GM21737 (cell line): Measurements from ENCODE around the gene CHD5.

Source experiments
- ATAC-seq: cut with Tn5 transposase; IDR thresholded peaks from one replicate; pipeline ENCODE4 v1.9.1; 2021; ENCODE audit warnings: mild to moderate bottlenecking, moderate library complexity; ENCODE audit not compliant: unreplicated experiment

Gene CHD5

DNA sequence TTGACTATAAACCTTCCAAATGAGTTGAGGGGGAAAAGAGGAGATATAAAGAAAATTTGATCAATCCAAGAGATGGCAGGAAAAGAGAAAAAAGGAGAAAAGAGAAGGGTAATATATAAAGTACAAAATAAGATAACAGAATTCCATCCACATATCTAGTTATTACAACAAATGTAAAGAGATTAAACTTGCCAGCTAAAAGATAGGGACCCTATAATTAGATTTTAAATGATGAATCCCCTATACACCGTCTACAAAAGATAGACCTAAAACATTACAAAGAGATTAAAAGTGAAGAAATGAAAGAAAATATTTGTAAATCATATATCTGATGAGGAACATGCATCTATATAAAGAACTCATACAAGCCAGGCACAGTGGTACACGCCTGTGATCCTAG is 63.1 kb downstream of the CHD5 start:
- ATAC-seq: no peak

DNA sequence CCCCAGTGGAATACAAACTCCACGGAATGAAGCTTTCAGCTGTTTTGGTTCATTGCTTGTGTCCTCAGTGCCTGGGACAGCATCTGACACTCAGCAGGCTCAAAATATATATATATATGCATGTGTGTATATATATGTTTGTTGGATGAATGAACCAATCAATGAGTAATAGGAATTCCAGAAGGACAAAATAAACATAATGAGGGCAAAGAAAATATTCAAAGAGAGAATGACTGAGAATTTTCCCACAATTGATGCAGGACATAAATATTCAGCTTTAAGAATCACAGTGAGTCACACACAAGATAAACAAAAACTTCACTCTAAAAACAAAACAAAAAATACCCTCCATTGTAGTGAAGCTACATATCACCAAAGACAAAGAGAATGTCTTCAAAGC is 64.0 kb downstream of the CHD5 start:
- no peak for ATAC-seq

DNA sequence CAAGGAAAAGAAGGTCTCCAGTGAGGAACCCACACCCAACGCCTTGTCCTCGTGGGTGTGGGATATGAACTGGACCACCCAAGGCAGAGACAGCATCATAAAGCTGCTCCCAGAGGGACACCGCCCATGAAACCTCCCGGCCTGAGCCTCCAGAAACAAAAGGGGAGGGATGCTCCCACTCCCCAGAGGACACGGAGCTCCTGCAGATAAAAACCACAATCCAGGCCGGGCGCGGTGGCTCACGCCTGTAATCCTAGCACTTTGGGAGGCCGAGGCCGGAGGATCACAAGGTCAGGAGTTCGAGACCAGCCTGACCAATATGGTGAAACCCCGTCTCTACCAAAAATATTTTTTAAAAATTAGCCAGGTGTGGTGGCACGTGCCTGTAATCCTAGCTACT is 66.4 kb downstream of the CHD5 start:
- ATAC-seq: no peak

DNA sequence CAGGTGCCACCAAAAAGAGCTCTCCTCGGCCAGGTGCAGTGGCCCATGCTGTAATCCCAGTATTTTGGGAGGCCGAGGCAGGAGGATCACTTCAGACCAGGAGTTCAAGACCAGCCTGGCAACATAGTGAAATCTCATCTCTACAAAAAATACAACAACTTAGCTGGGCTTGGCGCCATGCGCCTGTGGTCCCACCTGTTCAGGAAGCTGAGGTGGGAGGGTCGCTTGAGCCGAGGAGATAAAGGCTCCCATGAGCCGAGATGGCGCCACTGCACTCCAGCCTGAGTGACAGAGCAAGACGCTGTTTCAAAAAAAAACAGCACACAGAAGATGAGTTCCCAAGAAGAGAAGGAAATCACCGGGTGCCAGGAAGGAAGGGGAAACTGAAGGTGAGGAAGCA is 67.0 kb downstream of the CHD5 start:
- no peak for ATAC-seq

DNA sequence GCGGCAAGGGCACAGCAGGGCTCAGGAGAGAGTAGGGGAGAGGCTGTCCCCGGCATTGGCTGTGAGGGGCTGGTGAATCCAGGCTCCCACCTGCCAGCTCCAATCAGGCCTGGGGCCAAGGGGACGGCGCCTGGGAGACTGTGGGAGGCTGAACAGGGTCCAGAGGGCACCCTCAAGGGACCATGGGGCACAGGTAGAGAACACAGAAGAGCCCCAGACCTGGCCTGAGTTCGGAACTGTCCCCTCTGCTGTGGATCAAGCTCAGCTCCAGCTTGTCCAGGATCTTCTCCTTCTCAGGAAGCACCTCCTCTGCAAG is 67.5 kb downstream of the CHD5 start:
- ATAC-seq: no peak

DNA sequence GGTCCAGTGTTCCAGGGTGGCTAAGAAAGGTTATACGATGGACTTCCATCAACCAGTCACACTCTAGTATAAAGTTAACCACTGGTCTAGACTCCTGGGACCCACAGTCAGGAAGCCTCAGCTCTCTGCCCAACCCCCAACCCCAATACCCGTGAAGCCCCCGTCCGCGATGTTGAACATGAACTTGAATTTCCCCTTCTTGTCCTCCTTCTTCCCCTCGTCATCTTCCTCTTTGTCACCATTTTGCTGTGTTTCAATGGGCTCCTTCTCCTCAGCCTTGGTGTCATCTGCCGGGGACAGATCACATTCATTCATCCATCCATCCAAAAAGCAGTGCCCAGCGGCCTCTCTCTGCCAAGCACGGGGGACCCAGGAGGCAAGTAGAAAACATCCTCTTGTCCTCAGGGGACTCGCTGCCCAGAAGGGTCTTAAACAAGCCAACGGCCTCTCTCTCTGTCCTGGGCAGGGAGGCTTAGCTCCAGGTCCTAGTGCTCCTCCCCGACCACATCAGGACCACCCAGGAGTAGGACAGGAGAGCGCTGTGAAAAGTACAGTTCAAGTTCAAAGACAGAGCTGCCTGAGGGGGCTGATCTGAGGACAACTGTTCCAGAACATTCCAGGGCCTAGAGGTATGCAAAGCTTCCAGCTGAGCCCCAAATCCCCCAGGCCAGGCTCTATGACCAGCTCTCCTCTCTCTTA is 68.0 kb downstream of the CHD5 start:
- ATAC-seq: no peak

DNA sequence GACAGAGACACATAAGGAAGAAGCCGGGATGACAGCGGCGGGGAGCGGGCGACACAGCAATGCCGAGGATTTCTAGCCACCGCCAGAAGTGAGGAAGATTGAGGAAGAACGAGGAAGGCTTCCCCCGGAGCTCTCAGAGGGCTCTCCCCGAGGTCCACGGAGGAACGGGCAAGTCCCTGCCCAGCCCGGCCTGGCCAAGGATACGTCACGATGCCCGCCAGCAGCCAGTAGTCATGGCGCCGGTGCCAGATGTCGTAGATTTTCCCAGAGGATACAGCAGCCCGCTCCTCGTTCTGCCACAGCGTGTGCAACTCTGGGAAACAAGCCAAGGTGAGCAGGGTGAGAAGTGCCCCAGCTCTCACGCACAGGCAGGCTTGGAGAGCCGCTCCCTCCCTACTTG is 68.5 kb downstream of the CHD5 start:
- no peak for ATAC-seq

DNA sequence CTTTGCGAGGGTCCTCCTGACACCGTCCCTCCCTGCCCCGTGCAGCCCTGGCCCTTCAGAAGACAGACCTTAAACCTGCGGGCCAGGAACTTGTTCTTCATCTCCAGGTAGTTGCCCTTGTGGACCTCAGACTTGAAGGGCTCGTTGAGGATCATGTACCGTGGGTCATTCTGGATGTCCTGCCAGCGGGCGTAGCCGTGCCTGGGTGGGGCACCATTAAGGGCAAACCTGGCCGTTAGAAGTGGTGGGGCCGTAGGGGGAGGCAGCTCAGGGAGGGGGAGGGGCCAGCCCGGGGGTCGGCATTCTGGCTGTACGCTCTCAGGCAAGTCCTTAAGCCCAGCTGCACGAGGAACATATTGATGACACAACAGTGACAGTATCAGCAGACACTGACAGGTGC is 69.8 kb downstream of the CHD5 start:
- no peak for ATAC-seq

DNA sequence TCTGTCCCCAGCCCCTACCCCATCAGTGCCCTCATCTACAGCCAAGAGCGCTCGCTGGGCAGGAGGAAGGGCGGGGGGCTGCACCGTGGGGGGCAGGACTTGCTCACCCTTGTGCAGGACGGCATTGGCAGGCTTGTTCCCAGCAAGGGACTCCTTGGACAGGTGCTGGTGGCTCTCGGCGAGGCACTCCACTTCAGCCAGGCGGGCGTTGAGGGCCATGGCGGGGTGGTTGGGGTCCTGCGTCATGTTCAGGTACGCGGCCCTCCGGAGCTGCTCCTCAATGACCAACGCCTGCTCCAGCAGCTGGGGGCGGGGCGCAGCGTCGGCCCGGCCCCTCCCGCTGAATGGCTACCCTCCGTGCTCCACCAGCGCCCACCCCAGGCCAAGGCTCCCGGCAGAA is 70.4 kb downstream of the CHD5 start:
- ATAC-seq: no peak

DNA sequence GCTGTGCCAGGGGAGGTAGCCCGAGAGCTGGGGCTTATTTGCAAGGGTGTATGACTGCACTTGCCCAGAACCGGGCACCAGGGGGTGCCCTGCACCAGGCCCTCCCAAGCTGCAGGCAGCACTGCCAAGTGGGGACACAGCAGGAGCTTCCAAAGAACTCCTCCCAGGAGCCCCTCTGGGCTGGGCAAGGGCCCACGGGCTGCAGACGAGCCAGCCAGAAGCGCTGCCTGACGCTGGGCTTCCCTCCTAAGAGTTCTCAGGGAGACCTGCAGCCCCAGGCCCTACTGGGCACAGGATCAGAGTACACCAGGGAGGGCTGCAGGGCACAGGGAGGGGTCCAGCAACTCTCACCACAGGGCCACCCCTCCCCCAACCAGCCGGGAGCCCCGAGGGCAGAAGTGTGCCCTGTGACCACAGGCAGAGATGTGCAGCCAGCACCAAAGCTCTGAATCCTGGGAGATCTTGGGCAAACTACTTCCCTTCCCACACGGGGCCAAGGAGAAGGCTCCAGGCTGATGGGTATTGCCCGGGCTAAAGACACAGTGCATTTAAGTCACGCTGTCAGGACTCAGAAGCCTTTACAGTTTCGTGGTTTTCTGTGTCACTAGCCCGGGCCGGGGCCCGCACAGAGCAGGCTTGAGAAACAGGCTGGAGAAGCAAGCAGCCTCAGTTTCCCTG is 71.0 kb downstream of the CHD5 start:
- no peak for ATAC-seq

DNA sequence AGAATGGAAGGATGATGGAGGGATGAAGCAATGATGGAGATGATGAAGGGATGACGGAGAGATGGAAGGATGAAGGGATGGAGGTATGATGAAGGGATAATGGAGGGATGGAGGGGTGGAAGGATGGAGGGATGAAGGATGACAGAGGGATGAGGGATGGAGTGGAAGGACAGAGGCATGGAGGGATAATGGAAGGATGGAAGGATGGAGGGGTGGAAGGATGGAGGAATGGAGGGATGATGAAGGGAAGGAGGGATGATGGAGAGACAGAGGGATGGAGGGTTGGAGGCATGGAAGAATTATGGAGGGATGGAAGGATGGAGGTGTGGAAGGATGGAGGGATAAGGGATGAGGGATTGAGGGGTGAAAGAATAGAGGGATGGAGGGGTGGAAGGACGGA is 71.6 kb downstream of the CHD5 start:
- no peak for ATAC-seq

DNA sequence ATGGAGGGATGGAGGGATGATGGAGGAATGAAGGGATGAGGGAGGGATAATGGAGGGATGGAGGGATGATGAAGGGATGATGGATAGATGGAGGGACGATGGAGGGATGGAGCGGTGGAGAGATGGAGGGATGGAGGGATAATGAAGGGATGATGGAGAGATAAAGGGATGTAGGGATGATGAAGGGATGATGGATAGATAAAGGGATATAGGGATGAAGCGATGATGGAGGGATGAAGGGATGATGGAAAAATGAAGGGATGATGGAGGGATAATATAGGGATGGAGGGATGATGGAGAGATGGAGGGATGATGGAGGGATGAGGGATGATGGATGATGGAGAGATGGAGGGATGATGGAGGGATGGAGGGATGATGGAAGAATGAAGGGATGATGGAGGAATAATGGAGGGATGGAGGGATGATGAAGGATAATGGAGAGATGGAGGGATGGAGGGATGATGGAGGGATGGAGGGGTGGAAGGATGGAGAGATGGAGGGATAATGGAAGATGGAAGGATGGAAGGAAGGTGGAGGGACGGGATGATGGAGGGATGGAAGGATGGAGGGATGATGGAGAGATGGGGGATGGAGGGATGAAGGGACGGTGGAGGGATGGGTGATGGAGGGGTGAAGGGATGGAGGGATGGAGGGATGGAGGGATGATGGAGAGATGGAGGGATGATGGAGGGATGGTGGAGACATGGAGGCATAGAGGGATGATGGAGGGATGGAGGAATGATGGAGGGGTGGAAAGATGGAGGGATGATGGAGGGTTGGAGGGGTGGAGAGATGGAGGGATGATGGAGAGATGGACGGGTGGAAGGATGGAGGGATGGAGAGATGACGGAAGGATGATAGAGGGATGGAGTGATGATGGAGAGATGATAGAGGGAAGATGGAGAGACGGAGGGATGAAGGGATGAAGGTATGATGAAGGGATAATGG is 72.4 kb downstream of the CHD5 start:
- ATAC-seq: no peak

DNA sequence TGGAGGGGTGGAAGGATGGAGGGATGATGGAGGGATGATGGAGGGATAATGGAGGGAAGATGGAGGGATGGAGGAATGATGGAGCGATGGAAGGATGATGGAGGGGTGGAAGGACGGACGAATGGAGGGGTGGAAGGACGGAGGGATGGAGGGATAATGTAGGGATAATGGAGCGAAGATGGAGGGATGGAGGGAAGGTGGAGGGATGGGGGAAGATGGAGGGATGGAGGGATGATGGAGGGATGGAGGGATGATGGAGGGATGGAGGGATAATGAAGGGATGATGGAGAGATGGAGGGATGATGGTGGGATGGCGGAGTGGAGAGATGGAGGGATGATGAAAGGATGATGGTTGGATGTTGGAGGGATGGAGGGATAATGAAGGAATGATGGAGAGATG is 73.1 kb downstream of the CHD5 start:
- no peak for ATAC-seq

DNA sequence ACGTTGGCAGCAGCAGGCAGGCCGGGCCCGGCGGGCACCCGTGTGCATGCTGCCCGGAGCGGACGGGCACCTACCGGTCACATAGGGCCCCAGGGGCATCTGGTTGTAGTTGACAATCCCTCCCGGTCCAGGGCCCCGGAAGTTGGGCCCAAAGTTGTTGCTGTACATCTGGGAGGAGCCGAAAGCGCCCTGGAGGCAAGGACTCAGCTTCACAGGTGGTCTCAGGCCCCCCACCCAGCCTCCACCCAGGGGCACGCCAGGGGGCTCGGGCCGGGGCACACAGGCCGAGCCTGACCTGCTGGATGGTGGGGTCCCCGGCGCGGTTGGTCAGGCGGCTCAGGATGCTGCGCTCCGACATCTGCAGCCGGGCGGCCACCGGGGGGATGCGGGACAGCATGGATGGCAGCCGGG is 73.8 kb downstream of the CHD5 start:
- ATAC-seq: no peak

DNA sequence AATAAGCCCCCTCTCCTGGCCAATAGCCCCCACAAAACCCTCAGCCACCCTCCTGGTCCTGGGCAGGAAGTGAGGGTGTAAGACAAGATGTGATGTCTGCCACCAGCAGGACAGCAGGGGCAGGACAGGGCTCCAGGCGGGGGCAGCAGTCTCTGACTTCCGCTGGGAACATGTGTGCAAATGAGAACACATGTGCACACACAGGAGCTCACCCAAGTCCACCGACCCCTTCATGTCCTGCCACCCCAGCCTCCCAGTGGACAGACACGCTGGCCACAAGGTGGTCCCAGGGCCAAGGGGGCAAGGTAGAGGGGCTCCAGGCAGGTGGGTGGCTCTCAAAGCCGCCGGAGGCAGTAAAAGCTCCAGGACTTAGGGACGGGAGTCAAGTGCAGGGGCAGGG is 74.4 kb downstream of the CHD5 start:
- ATAC-seq: no peak

DNA sequence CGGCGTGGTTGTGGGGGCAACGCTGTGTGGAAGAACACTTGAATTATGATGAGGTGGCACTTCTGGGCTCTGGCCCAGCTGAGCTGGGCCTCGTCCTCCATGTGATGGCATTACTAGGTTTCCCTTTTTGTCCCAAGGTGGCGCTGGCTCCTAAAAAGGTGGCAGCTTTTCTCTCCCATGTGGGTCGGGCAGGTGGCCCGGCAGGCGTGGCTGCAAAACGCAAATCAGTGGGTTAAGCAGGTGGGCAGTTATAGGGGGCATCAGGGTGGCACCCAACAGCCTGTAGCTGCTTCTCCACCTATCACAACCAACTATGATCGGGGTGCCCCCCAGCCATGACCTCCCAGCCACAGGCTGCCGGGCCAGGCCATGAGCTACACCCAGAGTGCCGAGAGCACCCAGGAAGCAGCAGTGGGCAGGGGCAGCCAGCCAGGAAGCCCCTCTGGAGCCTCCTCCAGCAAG is 74.9 kb downstream of the CHD5 start:
- ATAC-seq: no peak

DNA sequence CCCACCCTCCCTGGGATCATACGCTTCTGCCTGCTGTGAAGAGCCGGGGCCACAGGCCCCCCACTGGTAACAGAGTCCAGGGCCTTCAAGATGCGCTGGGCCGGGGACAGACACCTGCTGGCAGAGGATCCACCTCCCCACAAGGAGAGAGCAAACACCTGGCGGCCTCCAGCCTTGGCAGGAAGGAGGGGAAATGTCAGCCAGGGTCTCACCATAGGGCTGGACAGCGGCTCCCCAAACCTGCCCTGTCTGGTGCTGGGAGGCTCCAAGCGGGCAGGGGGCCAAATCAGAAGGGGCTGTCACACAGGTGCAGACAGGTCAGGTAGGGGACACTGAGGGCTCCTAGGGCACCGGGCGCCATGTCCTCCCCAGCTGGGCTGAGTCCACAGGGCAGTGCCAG is 75.5 kb downstream of the CHD5 start:
- ATAC-seq: no peak

DNA sequence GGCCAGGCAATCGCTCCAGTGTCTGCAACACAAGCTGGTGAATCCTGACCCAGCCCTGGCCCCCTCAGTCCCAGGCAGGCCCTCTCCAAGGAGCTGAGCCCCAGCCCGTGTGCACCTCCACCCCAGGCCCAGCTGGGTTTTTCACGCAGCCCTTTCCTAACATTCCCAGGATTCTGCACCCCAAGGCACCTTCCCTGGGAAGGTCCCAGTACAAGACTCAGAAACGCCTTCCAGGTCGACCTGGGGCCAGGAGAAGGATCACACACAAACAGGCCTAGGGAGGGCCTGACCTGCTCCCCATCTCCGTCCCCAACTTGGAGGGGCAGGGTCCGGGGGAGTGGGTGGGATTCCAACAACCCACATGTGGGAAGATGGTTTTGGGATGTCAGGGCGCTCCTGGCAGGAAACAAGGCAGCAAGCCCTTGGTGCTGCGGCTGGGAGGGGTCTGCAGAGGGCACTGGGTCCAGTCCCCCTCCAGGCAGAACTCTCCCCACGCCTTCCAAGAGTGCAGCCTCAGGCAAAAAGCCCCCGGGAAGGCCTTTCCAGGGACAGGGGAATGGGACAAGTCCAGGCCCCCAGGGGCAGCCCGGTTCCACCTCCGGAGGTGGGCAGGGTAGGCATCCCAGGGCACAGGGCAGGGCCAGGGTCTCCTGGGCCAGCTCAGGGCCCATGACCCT is 76.1 kb downstream of the CHD5 start:
- no peak for ATAC-seq

DNA sequence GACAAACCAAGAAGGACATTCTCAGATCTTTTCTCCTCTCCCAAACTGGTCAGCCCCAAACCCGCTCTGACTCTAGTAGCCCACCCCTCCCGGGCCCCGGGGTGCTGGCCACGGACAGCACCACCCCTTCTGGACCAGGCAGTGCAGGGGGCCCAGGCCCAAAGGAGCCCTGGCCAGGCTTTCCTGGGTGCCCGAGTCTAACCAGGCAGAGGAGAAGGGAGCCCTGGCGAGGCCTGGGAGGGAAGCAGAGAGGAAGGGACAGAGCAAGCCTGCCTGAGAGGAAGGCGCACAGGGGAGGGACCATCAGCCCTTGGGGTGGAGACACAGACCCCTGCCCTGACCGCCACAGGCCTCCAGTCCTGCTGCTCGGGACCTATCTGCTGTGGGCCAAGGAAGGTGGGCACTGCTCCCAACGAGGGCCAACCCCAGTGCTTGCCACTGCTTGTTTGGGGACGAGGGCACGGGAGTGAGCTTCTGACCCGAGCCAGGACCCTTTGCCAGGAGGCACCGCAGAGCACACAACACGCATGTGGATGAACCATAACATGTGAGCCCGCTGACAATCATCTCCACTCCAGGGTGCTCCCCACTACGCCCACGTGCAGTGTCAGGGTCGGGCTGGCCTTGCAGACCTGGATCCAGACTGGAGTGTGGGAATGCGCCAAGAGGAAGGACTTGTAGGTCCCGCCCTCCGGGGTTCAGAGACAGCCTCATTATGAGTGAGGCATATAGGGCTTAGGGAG is 76.8 kb downstream of the CHD5 start:
- no peak for ATAC-seq

DNA sequence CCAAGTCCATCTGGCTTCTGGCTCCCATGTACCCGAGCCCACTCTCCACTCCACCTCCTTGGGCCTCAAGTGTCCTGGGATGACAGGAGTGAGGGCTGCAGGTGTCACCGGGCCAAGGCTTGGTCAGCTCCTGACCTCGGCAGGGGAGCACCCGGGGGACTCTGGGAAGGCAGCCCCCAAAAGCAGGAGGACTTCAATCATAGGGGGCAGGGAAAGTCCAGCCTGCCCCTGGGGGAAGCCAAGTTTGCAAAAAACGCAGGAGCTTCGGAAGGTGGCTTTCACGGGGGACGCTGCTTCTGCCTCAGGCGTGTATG is 77.6 kb downstream of the CHD5 start:
- no peak for ATAC-seq
